ENCODE measurements around the gene MYLK. TPM values are rescaled to one million over a fixed set of nuclear protein-coding genes. Genes with fewer than 3 reads are reported as not detected.
"Not testable (repeated sequence)": the region's sequence is repeated elsewhere in the genome, so short reads cannot be mapped to it uniquely, and the experiment has no call there.

MYLK gene
- total RNA-seq, 2 donors from 2014 or later = 4.7 to 6.6 TPM

- Histone ChIP-seq H3K4me3 (ENCODE audit: low read length) (no peak overlapping the region), H3K4me1 (ENCODE audit: control insufficient read depth, insufficient read depth, low read length) (peaks cover 14% of the 10 kb centered on the region), H3K9me3 (ENCODE audit: control insufficient read depth, low read length) (no peaks in the 10 kb centered on the region), H3K27me3 (ENCODE audit: control insufficient read depth, insufficient read depth, low read length, poor library complexity, severe bottlenecking) (no peaks in the 10 kb centered on the region), H3K36me3 (ENCODE audit: control insufficient read depth, insufficient read depth, low read length) (no peaks in the 10 kb centered on the region), H3K27ac (ENCODE audit: low read depth, low read length) (no peak overlapping the region), H3K9ac (ENCODE audit: extremely low read depth, low read length, poor library complexity, severe bottlenecking) (no peak overlapping the region)
- H3K4me3 Mint-ChIP-seq = no peak overlapping the region
- no peaks in the 10 kb centered on the region for H3K9me3 Mint-ChIP-seq
- 83 to 100% methylated on average over 1 to 10 of the region's 10 CpGs for WGBS, 2 experiments (ENCODE audit: insufficient coverage in 1 of 2, insufficient read length in 1 of 2)
- no peak for DNase-seq
- no peaks in the 10 kb centered on the region for H3K36me3 Mint-ChIP-seq (ENCODE audit: low read depth)
- peaks cover 32% of the 10 kb centered on the region for H3K4me1 Mint-ChIP-seq
- H3K27ac Mint-ChIP-seq = no peak overlapping the region
- no peaks in the 10 kb centered on the region for H3K27me3 Mint-ChIP-seq (ENCODE audit: insufficient read depth)
- no peak for TF ChIP-seq CTCF (conservative IDR thresholded peaks at IDR 0.05)
Measured at GRCh38 chr3:123722021-123722420, 162.1 kb downstream of the MYLK start.

- not testable (repeated sequence) for H3K9ac ChIP-seq (ENCODE audit: extremely low read depth, low read length, poor library complexity, severe bottlenecking); H3K9me3 Mint-ChIP-seq; H3K27me3 Mint-ChIP-seq (ENCODE audit: insufficient read depth); H3K4me3 Mint-ChIP-seq; H3K4me3 ChIP-seq (ENCODE audit: low read length); H3K36me3 ChIP-seq (ENCODE audit: control insufficient read depth, insufficient read depth, low read length); H3K27me3 ChIP-seq (ENCODE audit: control insufficient read depth, insufficient read depth, low read length, poor library complexity, severe bottlenecking); H3K36me3 Mint-ChIP-seq (ENCODE audit: low read depth); H3K9me3 ChIP-seq (ENCODE audit: control insufficient read depth, low read length)
- 57 to 100% methylated on average over 1 to 8 of the region's 10 CpGs for WGBS, 2 experiments (ENCODE audit: insufficient coverage in 1 of 2, insufficient read length in 1 of 2)
- H3K4me1 Mint-ChIP-seq = peaks cover 32% of the 10 kb centered on the region
- H3K27ac Mint-ChIP-seq = peak overlapping the region; percentile 84
- DNase-seq = peak; percentile 66
- Histone ChIP-seq H3K4me1 (ENCODE audit: control insufficient read depth, insufficient read depth, low read length) (peaks cover 14% of the 10 kb centered on the region), H3K27ac (ENCODE audit: low read depth, low read length) (peak overlapping the region; percentile 5)
Measured at GRCh38 chr3:123721095-123721689, 162.9 kb downstream of the MYLK start.

GRCh38 chr3:123720638-123721037, 163.5 kb downstream of the MYLK start:
- Histone ChIP-seq H3K27me3 (ENCODE audit: control insufficient read depth, insufficient read depth, low read length, poor library complexity, severe bottlenecking) (no peaks in the 10 kb centered on the region), H3K36me3 (ENCODE audit: control insufficient read depth, insufficient read depth, low read length) (no peaks in the 10 kb centered on the region), H3K9me3 (ENCODE audit: control insufficient read depth, low read length) (no peaks in the 10 kb centered on the region), H3K9ac (ENCODE audit: extremely low read depth, low read length, poor library complexity, severe bottlenecking) (no peak overlapping the region), H3K27ac (ENCODE audit: low read depth, low read length) (peak overlapping the region; percentile 5), H3K4me3 (ENCODE audit: low read length) (no peak overlapping the region), H3K4me1 (ENCODE audit: control insufficient read depth, insufficient read depth, low read length) (peaks cover 14% of the 10 kb centered on the region)
- Mint-ChIP-seq H3K27me3 (ENCODE audit: insufficient read depth) (no peaks in the 10 kb centered on the region), H3K4me3 (peak overlapping the region; percentile 16), H3K9me3 (no peaks in the 10 kb centered on the region), H3K36me3 (ENCODE audit: low read depth) (no peaks in the 10 kb centered on the region), H3K27ac (peak overlapping the region; percentile 84), H3K4me1 (peaks cover 32% of the 10 kb centered on the region)
- WGBS, 2 experiments (ENCODE audit: insufficient coverage in 1 of 2, insufficient read length in 1 of 2) = 90 to 98% methylated on average over 5 to 6 of the region's 6 CpGs
- no peak for DNase-seq
- TF ChIP-seq CTCF (conservative IDR thresholded peaks at IDR 0.05) = no peak

Data from endodermal cell (in vitro differentiated cells).